Ishikawa (cell line): ENCODE data around the gene PRDM16.

Source experiments
- CEBPB ChIP-seq: IDR thresholded peaks from 2 replicates; pipeline ENCODE4 v1.6.1; 2012
- CREB1 ChIP-seq: IDR thresholded peaks from 2 replicates; pipeline ENCODE4 v1.6.1; 2012; ENCODE audit warnings: low read depth
- EGR1 ChIP-seq: IDR thresholded peaks from 2 replicates; pipeline ENCODE4 v1.6.1; 2012
- NFIC ChIP-seq: IDR thresholded peaks from 2 replicates; pipeline ENCODE4 v1.6.1; 2012
- RAD21 ChIP-seq: IDR thresholded peaks from 2 replicates; pipeline ENCODE4 v1.6.1; 2012; ENCODE audit warnings: low read depth
- TAF1 ChIP-seq: IDR thresholded peaks from 2 replicates; pipeline ENCODE4 v1.6.1; 2012; ENCODE audit warnings: low read depth, mild to moderate bottlenecking
- TEAD4 ChIP-seq: IDR thresholded peaks from 2 replicates; pipeline ENCODE4 v1.6.1; 2012
- YY1 ChIP-seq: IDR thresholded peaks from 2 replicates; pipeline ENCODE4 v1.6.1; 2012; ENCODE audit warnings: low read depth
- TF ChIP-seq, protein P1 (sequence below): IDR thresholded peaks from 2 replicates; pipeline ENCODE4 v1.6.1; 2012
- TF ChIP-seq, protein P2 (sequence below): IDR thresholded peaks from 2 replicates; pipeline ENCODE4 v1.6.1; 2012

DNA sequence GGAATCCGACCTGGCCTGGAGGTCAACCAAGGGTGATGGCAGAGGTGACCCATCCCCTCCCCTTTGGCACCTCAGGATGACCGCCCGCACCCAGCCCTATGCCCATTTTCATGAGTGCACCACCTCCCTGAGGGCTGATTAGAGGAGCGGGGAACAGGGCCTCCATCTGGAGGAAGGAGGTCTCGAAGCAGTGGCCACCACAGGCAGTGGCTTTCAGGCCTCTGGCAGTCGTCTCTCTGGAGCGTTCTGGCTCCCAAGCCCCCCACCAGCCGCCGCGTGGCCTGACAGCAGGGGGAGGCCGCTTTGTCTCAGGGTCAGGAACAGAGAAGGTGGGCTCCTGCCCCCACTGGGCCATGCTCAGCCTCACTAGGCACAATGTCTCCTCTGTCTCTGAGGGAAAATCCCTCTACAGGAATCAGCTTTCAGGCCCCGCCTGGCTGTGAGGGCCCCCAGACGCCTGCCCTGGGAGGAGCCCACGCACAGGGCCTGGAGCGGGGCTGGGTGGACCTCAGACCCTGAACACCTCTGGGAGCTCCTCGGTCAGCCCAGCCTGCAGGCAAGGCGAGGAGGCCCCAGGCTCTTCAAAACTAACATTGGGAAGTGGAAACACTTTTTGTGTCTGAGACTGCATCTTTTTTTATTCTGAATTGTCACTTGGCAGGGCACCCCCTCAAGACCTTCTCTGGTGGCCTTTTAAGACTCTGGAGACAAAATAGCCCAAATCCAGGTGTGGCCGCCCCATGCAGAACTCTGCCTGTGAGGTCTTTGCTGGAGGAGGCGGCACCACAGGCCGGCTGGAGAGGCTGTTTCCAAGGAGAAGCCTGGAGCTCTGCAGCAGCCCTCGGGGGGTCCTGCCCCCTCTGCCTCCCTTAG is 257.7 kb downstream of the PRDM16 start:
- TF ChIP-seq CEBPB = no peak
- TF ChIP-seq, protein P1, sequence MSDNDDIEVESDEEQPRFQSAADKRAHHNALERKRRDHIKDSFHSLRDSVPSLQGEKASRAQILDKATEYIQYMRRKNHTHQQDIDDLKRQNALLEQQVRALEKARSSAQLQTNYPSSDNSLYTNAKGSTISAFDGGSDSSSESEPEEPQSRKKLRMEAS = no peak
- TF ChIP-seq RAD21 = no peak
- TF ChIP-seq CREB1 = no peak
- TF ChIP-seq YY1 = no peak
- TF ChIP-seq EGR1 = no peak
- no peak for TF ChIP-seq TEAD4
- no peak for TF ChIP-seq TAF1
- TF ChIP-seq NFIC = no peak
- TF ChIP-seq, protein P2, sequence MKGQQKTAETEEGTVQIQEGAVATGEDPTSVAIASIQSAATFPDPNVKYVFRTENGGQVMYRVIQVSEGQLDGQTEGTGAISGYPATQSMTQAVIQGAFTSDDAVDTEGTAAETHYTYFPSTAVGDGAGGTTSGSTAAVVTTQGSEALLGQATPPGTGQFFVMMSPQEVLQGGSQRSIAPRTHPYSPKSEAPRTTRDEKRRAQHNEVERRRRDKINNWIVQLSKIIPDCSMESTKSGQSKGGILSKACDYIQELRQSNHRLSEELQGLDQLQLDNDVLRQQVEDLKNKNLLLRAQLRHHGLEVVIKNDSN = no peak
